BLaER1 treated with 17β-estradiol and CSF1 and Interleukin-3, amounts not matched to agents 10 nM and 100 nM (cell line): Measurements from ENCODE around the gene CEP68.

Source experiments
- H3K27ac ChIP-seq, 11 experiments: shearing (Covaris generic); formaldehyde crosslinking; 2 replicates each; pipeline ENCODE4 v1.8.1; 2022
- H3K27me3 ChIP-seq, 11 experiments: shearing (Covaris generic); formaldehyde crosslinking; 2 replicates each; pipeline ENCODE4 v1.8.1; 2022
- H3K36me3 ChIP-seq, 11 experiments: shearing (Covaris generic); formaldehyde crosslinking; 2 replicates each; pipeline ENCODE4 v1.8.1; 2022
- H3K4me1 ChIP-seq, 10 experiments: shearing (Covaris generic); formaldehyde crosslinking; 2 replicates each; pipeline ENCODE4 v1.8.1; 2022
- H3K4me2 ChIP-seq, 11 experiments: shearing (Covaris generic); formaldehyde crosslinking; 2 replicates each; pipeline ENCODE4 v1.8.1; 2022
- H3K4me3 ChIP-seq, 10 experiments: shearing (Covaris generic); formaldehyde crosslinking; 2 replicates each; pipeline ENCODE4 v1.8.1; 2022
- H3K9ac ChIP-seq, 11 experiments: shearing (Covaris generic); formaldehyde crosslinking; 2 replicates each; pipeline ENCODE4 v1.8.1; 2022
- H3K9me3 ChIP-seq, 11 experiments: shearing (Covaris generic); formaldehyde crosslinking; replicated peaks in 1 of 11; 2 replicates each; pipeline ENCODE4 v1.8.1; 2022
- H4K20me1 ChIP-seq, 11 experiments: shearing (Covaris generic); formaldehyde crosslinking; 2 replicates each; pipeline ENCODE4 v1.8.1; 2022
- Cebpa-rat ChIP-seq, 11 experiments: shearing (Covaris generic); IDR thresholded peaks; 2 replicates each; pipeline ENCODE4 v1.8.1; 2022

The CEP68 gene

DNA sequence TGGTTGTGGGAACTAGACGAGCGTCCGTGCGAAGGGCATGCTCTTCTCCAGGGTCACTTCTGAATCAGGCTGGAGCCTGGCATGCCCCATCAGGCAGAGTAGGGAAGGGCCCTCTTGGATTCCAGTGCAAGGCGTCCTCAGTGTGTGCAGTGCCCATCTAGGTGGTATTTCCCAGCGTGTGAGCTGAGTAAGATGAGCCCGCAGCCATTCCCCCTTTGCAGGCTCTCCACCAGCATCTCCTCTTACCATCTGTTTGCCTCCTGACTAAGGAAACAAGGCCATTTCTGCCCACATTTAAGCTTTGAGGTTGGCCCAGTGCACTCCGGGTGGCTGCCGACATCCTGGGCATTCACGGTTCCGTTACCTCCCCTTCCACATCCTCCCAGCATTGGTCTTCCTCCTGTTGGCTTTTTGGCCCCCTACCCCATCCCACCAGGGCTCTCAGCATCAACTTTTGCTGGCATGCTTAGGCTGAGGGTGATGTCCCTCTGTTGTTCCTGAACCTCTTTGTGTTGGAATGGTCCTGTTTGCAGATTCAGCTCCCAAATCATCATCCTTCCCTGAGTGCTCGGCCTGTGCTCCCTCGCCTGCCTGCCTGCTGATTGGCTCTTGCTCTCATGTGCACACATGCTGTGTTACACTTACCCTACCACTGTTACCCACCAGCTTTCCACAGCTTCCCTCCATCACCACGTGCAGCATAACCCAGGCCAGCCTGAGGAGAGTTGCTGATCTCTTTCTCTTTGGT is 11.8 kb downstream of the CEP68 start:
- Histone ChIP-seq H3K4me3 (no peak overlapping the region), H3K4me2 (peak overlapping the region; percentile 68 to 95 (median 82)), H3K9me3 (no peaks in the 10 kb centered on the region), H3K27me3 (no peaks in the 10 kb centered on the region), H3K4me1 (peaks cover 79 to 92% (median 82%) of the 10 kb centered on the region in 10 experiments), H3K36me3 (peaks cover 24 to 38% (median 37%) of the 10 kb centered on the region in 11 experiments), H4K20me1 (peaks cover 5 to 84% (median 47%) of the 10 kb centered on the region in 11 experiments; a peak in 20 of 22 replicates), H3K27ac (peak overlapping the region in 9 of 11 experiments; percentile 28 to 76 (median 63); a peak in 17 of 22 replicates), H3K9ac (peak overlapping the region in 4 of 11 experiments; percentile 7 to 57 (median 34); a peak in 5 of 22 replicates)
- TF ChIP-seq Cebpa-rat (IDR thresholded peaks at IDR 0.05): no peak

DNA sequence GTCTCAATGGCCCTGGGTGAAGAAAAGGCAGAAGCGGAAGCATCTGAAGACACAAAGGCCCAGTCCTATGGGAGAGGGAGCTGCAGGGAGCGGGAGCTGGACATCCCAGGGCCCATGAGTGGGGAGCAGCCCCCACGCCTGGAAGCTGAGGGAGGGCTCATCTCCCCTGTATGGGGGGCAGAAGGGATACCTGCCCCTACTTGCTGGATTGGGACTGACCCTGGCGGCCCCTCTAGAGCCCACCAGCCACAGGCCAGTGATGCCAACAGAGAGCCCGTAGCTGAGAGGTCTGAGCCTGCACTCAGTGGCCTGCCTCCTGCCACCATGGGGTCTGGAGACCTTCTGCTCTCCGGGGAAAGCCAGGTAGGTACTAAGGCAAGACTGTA is 13.2 kb downstream of the CEP68 start:
- TF ChIP-seq Cebpa-rat (IDR thresholded peaks at IDR 0.05): no peak
- peaks cover 65 to 77% (median 68%) of the 10 kb centered on the region in 10 experiments for H3K4me1 ChIP-seq
- H3K4me3 ChIP-seq: no peak overlapping the region; a peak in 2 of 20 replicates
- H3K27me3 ChIP-seq: no peaks in the 10 kb centered on the region
- peak overlapping the region; percentile 68 to 95 (median 82) for H3K4me2 ChIP-seq
- H3K9me3 ChIP-seq: no peaks in the 10 kb centered on the region
- H3K36me3 ChIP-seq: peaks cover 39 to 53% (median 51%) of the 10 kb centered on the region in 11 experiments
- H4K20me1 ChIP-seq: peaks cover 10 to 72% (median 52%) of the 10 kb centered on the region in 11 experiments
- H3K9ac ChIP-seq: peak overlapping the region in 9 of 11 experiments; percentile 1 to 60 (median 36); a peak in 8 of 22 replicates
- H3K27ac ChIP-seq: peak overlapping the region; percentile 43 to 76 (median 63)

DNA sequence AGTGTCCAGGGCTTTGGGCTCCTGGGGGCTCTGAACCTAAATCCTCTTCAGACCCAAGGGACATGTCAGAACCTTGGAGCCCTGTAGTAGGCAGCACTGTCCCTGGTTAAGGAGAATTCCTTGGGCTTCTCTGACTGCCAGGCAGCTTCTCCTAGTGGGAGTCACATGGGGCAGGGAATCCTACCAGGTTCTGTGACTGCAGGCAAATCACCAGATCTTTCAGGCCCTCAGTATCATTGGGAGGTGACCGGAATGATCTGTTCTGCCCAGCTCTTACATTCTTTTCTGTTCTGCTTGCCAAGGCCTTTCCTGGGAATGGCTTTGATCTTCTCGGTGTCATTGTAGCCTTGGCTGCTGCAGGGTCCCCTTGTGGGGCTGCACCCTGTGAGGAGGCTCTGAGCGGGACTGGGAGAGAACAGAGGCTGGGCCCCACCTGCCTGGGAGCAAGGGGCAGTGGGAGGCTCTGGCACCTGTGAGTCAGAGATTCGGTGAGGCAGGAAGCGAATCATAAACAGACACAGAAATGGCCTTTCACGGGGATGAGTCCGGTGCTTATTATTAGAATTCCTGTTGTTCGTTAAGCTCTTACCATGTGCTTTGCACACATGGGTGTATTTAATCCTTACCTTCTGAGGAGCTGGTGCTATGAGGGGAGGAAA is 14.1 kb downstream of the CEP68 start:
- no peak for TF ChIP-seq Cebpa-rat (IDR thresholded peaks at IDR 0.05)
- Histone ChIP-seq H3K4me1 (peaks cover 57 to 74% (median 60%) of the 10 kb centered on the region in 10 experiments), H4K20me1 (peaks cover 10 to 75% (median 50%) of the 10 kb centered on the region in 11 experiments), H3K36me3 (peaks cover 47 to 61% (median 60%) of the 10 kb centered on the region in 11 experiments), H3K27ac (peak overlapping the region; percentile 43 to 76 (median 63); a peak in 20 of 22 replicates), H3K4me2 (peak overlapping the region; percentile 68 to 95 (median 82)), H3K9me3 (no peaks in the 10 kb centered on the region), H3K4me3 (no peak overlapping the region), H3K9ac (peak overlapping the region in 9 of 11 experiments; percentile 0 to 60 (median 34); a peak in 12 of 22 replicates), H3K27me3 (no peaks in the 10 kb centered on the region)

DNA sequence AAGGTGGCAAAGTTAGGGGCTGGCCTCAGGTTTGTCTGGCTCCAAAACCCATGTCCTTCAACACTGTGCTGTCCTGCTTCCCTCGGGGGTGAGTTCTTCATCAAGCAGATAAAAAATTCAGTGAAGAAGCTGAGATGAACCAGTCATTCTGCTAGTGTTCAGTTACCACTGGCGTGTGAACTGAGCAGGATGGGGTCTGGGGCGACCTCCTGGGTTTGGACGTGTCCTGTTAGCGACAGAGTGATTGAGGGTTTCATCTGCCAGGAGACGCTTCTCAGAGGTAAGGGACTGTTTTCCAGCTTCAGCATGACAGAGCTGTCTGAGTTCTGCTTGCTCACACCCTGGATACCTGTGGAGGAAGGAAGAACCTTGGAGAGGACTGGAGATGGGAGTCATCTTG is 14.6 kb downstream of the CEP68 start:
- peak overlapping the region in 9 of 11 experiments; percentile 0 to 60 (median 34); a peak in 10 of 22 replicates for H3K9ac ChIP-seq
- H3K4me3 ChIP-seq: no peak overlapping the region
- H3K4me1 ChIP-seq: peaks cover 51 to 72% (median 55%) of the 10 kb centered on the region in 10 experiments
- TF ChIP-seq Cebpa-rat (IDR thresholded peaks at IDR 0.05): no peak
- no peaks in the 10 kb centered on the region for H3K9me3 ChIP-seq
- peaks cover 14 to 77% (median 53%) of the 10 kb centered on the region in 11 experiments; a peak in 21 of 22 replicates for H4K20me1 ChIP-seq
- H3K27me3 ChIP-seq: no peaks in the 10 kb centered on the region
- H3K27ac ChIP-seq: peak overlapping the region in 10 of 11 experiments; percentile 21 to 76 (median 63); a peak in 16 of 22 replicates
- H3K36me3 ChIP-seq: peaks cover 51 to 67% (median 65%) of the 10 kb centered on the region in 11 experiments
- peak overlapping the region; percentile 68 to 95 (median 82) for H3K4me2 ChIP-seq

DNA sequence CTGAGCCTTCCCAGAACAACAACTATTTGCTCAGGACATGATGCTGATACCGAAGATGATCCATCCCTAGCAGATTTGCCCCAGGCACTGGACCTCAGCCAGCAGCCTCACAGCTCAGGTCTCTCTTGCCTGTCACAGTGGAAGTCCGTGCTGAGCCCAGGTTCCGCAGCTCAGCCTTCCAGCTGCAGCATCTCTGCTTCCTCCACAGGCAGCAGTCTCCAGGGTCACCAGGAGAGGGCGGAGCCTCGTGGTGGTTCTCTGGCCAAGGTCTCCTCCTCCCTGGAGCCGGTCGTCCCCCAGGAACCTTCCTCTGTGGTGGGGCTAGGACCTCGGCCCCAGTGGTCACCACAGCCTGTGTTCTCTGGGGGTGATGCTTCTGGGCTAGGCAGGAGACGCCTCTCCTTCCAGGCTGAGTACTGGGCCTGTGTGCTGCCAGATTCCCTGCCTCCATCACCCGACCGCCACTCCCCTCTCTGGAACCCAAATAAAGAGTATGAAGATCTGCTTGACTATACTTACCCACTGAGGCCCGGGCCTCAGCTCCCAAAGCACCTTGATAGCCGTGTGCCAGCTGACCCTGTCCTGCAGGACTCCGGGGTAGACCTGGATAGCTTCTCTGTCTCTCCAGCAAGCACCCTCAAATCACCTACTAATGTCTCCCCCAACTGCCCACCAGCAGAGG is 15.4 kb downstream of the CEP68 start:
- no peaks in the 10 kb centered on the region for H3K9me3 ChIP-seq
- no peaks in the 10 kb centered on the region for H3K27me3 ChIP-seq
- no peak for TF ChIP-seq Cebpa-rat (IDR thresholded peaks at IDR 0.05)
- no peak overlapping the region for H3K4me3 ChIP-seq
- H3K36me3 ChIP-seq: peaks cover 59 to 75% (median 73%) of the 10 kb centered on the region in 11 experiments
- peak overlapping the region in 5 of 11 experiments; percentile 68 to 95 (median 83); a peak in 6 of 22 replicates for H3K4me2 ChIP-seq
- H3K4me1 ChIP-seq: peaks cover 47 to 73% (median 53%) of the 10 kb centered on the region in 10 experiments
- H3K9ac ChIP-seq: 0 out of 22 replicates have a peak overlapping the region, but pooled peaks of 1 of the 11 experiments have one; percentile 34
- H4K20me1 ChIP-seq: peaks cover 22 to 85% (median 61%) of the 10 kb centered on the region in 11 experiments; a peak in 21 of 22 replicates
- peak overlapping the region in 2 of 11 experiments; percentile 21 to 76; a peak in 2 of 22 replicates for H3K27ac ChIP-seq

DNA sequence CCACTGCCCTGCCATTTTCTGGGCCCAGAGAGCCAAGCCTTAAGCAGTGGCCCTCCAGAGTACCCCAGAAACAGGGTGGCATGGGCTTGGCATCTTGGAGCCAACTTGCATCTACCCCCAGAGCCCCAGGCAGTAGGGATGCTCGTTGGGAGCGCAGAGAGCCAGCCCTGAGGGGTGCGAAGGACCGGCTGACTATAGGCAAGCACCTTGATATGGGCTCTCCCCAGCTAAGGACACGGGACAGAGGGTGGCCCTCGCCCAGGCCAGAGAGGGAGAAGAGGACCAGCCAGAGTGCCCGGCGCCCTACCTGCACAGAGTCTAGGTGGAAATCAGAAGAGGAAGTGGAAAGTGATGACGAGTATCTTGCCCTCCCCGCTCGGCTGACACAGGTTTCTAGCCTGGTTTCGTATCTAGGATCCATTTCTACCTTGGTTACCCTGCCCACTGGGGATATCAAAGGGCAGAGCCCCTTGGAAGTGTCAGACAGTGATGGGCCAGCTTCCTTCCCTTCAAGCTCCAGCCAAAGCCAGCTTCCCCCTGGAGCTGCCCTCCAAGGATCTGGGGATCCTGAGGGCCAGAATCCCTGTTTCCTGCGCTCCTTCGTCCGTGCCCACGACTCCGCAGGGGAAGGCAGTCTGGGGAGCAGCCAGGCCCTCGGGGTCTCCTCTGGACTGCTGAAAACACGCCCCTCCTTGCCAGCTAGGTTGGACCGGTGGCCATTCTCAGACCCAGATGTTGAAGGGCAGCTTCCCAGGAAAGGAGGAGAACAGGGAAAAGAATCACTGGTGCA is 16.2 kb downstream of the CEP68 start:
- 0 out of 22 replicates have a peak overlapping the region, but pooled peaks of 1 of the 11 experiments have one; percentile 76 for H3K27ac ChIP-seq
- H3K4me3 ChIP-seq: no peak overlapping the region
- H4K20me1 ChIP-seq: peaks cover 22 to 91% (median 68%) of the 10 kb centered on the region in 11 experiments; a peak in 21 of 22 replicates
- H3K4me1 ChIP-seq: peaks cover 40 to 72% (median 48%) of the 10 kb centered on the region in 10 experiments
- peak overlapping the region in 1 of 11 experiments; percentile 92; a peak in 3 of 22 replicates for H3K4me2 ChIP-seq
- no peaks in the 10 kb centered on the region for H3K9me3 ChIP-seq
- no peak overlapping the region for H3K9ac ChIP-seq
- TF ChIP-seq Cebpa-rat (IDR thresholded peaks at IDR 0.05): no peak
- no peaks in the 10 kb centered on the region for H3K27me3 ChIP-seq
- H3K36me3 ChIP-seq: peaks cover 64 to 82% (median 78%) of the 10 kb centered on the region in 11 experiments

DNA sequence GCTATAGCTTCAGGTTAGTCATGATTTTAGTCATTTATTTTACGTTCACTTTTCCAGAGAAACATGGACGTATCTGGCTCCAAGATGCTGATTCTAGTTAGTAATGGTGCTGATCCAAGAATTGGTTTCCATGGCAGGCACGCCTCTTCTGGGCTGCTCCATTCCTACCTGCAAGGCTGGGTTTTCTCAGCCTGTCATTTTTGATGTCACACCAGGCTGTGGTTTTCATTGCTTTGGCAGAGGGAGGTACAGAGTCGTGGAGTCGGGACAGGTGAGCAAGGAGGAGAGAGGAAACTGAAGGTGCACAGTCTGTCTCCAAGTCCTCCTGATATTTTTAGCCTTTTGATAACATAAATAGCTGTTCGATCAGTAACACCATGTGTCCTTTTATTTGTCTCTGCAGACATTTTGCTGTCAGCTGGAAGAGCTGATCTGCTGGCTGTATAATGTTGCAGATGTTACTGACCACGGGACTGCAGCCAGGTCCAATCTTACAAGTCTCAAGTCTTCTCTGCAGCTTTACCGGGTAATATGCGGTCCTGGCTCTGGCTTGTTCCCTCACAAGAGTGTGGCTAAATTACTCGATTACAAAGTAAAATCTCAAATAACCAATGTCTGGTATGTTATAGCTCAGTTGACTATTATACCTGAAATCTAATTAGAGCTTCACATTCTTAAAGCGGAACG is 17.8 kb downstream of the CEP68 start:
- H3K36me3 ChIP-seq: peaks cover 80 to 99% (median 94%) of the 10 kb centered on the region in 11 experiments
- no peak overlapping the region for H3K9ac ChIP-seq
- H3K9me3 ChIP-seq: no peaks in the 10 kb centered on the region
- H3K4me2 ChIP-seq: no peak overlapping the region
- H3K27me3 ChIP-seq: no peaks in the 10 kb centered on the region
- no peak for TF ChIP-seq Cebpa-rat (IDR thresholded peaks at IDR 0.05)
- H4K20me1 ChIP-seq: peaks cover 22 to 96% (median 62%) of the 10 kb centered on the region in 11 experiments; a peak in 21 of 22 replicates
- peaks cover 24 to 71% (median 32%) of the 10 kb centered on the region in 10 experiments for H3K4me1 ChIP-seq
- H3K4me3 ChIP-seq: no peak overlapping the region
- H3K27ac ChIP-seq: no peak overlapping the region
